Posterior cingulate gyrus (tissue), 11 donors: ENCODE measurements around the gene MET.
"Not testable (repeated sequence)": the region's sequence is repeated elsewhere in the genome, so short reads cannot be mapped to it uniquely, and the experiment has no call there.

Experiments
- DNase-seq, 10 donors: peaks; one replicate each; pipeline versions ENCODE4 v3.0.0 to v3.0.0-alpha.2; 2020 to 2021; ENCODE audit warnings: mixed read lengths in 3 of 10
- intact Hi-C: fragments of 100-400 bp; cut with DNase I; formaldehyde crosslinking; loops from one replicate; pipeline ENCODE4 v1.15.1; 2023

The MET gene

DNA sequence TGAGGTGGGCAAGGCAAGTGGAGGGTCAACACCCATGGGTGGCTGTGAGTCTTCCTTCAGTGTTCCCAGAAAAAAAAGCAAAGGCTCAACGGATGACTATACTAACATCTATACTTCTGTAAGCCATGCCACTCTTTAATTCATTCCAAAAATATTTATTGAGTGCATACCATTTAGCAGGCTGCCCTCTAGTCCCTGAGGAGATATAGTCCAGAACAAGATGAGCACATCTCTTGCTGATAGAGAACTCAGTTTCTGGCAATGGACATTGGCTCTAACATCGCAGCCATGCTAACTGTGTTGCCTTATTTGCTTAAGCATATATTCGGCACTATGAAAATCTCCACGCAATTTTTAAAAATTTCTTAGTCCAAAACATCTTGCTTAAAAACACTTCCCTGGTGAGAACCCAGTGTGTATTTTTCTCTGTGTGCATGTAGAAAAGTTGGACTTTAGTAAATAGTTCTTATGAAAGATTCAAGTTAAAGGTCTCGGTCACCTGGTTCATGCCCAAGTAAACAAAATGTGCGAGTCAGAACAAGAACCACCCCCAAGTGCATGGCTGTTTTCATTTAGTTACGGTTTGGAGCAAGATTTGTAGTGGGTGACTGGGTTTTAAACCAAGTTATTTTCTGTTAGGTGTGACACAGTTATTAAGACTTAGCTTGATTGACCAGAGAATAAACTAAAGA, 69.8 kb downstream of the MET start:
- intact Hi-C loops = no loop called here
- no peak for DNase-seq

DNA sequence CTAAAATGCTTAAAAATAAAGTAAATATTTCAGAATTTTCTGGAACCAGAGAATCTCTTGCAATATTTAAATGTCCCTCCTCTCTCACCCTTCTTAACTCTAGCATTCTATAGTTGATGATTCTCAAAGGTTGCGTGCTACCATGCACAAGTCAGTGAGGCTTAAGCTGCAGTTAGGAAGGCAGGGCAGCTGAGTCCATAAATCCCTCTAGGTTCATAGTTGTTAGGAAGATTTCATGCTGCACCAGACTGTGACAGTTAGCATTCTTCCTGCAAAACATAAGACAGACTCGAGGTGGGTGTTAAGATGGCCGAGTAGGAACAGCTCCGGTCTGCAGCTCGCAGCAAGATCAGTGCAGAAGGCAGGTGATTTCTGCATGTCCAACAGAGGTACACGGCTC, 70.6 kb downstream of the MET start:
- DNase-seq = no peak
- intact Hi-C loops = no loop called here

DNA sequence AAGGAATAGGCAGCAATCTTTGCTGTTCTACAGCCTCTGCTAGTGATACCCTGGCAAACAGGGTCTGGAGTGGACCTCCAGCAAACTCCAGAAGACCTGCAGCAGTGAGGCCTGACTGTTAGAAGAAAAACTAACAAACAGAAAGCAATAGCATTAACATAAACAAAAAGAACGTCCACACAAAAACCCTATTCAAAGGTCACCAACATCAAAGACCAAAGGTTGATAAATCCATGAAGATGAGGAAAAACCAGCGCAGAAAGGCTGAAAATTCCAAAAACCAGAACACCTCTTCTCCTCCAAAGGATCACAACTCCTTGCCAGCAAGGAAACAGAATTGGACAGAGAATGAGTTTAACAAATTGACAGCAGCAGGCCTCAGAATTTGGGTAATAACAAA, 71.8 kb downstream of the MET start:
- DNase-seq, intact Hi-C loops: not testable (repeated sequence)

DNA sequence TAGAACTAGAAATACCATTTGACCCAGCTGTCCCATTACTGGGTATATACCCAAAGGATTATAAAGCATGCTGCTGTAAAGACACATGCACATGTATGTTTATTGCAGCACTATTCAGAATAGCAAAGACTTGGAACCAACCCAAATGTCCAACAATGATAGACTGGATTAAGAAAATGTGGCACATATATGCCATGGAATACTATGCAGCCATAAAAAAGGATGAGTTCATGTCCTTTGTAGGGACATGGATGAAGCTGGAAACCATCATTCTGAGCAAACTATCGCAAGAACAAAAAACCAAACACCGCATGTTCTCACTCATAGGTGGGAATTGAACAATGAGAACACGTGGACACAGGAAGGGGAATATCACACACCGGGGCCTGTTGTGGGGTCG, 74.4 kb downstream of the MET start:
- DNase-seq, intact Hi-C loops: not testable (repeated sequence)

DNA sequence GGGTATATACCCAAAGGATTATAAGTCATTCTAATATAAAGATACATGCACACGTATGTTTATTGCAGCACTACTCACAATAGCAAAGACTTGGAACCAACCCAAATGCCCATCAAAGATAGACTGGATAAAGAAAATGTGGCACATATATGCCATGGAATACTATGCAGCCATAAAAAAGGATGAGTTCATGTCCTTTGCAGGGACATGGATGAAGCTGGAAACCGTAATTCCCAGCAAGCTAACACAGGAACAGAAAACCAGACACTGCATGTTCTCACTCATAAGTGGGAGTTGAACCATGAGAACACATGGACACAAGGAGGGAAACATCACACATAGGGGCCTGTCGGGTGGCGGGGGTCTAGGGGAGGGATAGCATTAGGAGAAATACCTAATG, 79.1 kb downstream of the MET start:
- DNase-seq, intact Hi-C loops: not testable (repeated sequence)

DNA sequence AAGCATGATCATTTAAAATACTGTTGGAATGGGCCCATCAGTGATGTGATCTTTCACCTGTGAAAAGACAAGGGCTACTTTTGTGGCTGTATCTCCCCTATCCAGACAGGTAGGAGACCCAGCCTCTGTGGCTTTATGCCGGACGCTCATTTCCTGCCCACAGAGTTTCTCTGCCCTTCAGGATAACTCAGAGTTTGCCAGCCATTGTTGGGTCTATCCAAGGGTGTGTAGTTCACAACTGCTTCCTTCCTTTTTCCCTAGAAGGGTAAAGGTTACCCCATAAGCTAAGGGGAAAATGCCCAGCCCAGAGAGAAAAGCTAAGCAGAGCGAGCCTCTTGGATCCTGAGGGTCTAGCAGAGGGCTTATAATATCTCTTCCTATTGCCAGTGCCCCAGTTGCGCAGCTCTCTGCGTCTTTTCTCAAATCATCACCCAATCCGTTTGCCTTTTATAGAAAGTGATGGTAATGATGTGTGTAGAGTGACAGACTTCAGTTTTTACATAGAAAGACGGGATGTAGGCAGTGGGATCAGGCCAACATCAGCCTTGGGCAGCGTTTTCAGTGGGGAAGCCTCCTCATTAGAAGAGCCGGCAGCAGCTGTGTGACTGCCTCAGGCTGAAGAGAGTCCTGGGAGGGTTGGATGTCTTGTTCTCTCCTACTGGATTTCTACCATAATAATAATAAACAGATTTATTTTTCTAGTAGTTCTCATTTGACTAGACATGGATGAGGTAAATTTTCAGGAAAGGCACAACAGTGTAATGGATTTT, 80.5 kb downstream of the MET start:
- intact Hi-C loops = no loop called here
- peak in 1 of 10 donors; percentile 80 for DNase-seq

DNA sequence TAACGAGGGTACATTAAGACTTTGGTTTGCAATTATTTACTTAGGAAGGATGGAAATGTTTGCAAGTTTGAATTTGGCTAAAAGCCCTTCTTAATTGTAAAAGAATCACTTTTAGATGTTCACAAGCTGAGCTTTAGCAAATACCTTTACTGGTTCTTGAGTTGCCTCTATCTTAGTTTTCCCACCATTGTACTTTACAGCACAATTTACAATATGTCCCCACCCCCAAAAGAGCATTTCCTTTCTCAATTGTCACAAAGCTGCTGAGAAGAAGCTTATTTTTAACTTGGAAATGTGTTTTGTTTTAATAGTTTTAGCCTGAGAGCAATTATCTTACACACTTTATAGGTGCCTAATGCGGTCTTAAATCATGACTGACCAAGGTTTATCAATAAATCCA, 81.1 kb downstream of the MET start:
- intact Hi-C loops = no loop called here
- no peak for DNase-seq

DNA sequence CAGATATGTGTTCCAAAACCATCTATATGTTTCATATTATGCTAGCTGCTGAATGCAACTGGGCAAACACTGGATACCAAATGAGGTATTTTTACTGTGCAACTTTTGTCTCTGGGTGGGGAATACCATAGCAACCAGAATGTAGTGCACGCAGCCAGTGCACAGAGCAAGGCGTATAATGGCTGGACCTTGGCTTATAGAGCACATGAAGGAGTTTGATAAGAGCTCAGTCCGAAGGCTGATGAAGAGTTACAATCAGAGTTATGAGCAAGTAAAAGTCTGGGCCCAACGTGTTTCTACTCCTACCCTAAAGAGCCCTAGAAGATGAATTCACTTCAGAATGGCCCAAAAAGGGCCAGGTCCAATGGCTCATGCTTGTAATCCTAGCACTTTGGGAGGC, 82.2 kb downstream of the MET start:
- DNase-seq = no peak
- intact Hi-C loops = no loop called here

DNA sequence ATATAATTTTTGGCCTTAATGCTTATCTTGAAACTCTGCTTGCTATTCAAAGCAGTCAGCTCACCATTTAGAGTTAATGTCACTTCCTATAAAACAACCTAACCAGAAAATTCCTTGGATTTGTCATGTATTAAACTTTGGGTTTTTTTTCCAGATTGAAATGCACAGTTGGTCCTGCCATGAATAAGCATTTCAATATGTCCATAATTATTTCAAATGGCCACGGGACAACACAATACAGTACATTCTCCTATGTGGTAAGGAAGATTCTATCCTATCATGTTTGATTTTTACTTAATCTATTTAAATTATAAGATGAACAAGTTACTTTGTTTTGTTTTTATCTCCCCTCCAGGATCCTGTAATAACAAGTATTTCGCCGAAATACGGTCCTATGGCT, 85.3 kb downstream of the MET start:
- no peak for DNase-seq
- intact Hi-C loops = no loop called here

DNA sequence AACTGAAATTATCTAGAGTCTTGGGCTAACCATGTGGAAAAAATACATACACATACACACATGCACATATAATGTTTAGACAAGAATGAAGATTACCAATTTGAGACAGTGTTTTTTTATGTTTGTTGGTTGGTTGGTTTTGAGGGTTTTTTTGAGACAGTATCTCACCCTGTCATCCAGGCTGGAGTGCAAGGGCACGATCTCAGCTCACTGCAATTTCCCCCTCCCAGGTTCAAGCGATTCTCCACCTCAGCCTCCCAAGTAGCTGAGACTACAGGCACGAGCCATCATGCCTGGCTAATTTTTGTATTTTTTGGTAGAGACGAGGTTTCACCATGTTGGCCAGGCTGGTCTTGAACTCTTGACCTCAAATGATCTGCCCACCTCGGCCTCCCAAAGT, 87.6 kb downstream of the MET start:
- DNase-seq, intact Hi-C loops: not testable (repeated sequence)

DNA sequence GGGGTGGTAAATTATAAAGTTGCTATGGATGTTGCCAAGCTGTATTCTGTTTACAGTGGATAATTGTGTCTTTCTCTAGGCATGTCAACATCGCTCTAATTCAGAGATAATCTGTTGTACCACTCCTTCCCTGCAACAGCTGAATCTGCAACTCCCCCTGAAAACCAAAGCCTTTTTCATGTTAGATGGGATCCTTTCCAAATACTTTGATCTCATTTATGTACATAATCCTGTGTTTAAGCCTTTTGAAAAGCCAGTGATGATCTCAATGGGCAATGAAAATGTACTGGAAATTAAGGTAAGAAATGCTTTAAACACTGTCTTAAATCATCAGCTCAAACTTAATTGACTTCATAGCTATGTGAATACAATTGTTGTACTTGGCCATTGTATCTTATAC, 91.0 kb downstream of the MET start:
- intact Hi-C loops = no loop called here
- DNase-seq = no peak

DNA sequence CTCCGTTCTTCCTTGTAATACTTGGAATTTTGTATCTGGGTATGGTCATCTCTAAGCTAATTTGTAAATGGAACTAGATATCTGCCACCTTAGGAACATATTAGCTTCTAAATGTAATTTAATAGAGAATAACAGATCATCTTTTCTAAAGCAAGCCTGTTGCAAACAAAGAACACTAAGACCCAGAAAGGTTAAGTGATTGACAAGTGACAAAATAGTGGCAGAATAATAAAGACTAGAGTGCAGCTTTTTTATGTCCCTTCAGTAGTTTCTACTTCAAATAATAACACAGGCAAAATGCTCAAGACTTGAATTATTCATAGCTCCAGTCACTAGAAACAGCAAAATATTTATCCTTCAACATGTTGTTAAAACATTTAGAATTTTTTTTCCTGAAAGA, 91.7 kb downstream of the MET start:
- DNase-seq = no peak
- intact Hi-C loops = no loop called here

DNA sequence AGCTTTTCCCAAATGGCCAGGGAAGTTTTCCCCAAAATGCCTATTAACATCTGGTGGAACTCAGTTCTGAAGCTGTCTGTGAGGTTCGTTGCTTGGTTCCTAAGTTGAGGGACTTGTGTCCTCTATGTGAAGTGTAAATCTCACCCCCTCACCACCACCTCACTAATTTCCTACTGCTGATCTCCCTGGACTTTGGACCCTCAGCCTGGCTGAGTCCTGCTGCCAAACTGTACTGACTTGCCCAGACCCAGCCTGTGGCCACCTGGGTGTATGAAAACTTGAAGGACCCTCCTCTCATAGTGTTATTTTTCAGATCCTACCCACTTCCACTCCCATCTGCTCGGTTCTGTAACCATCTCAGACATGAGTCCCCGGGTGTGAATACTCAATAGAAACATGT, 94.9 kb downstream of the MET start:
- intact Hi-C loops = no loop called here
- DNase-seq = no peak

DNA sequence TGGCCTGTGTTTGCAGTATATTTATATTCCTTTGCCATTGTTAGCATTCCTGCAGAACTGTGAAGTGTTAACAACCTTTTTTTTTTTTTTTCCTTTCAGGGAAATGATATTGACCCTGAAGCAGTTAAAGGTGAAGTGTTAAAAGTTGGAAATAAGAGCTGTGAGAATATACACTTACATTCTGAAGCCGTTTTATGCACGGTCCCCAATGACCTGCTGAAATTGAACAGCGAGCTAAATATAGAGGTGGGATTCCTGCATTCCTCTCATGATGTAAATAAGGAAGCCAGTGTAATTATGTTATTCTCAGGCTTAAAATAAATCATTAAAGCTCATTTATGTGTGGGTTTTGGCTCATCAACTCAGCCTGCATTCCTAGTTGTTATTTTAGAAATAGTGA, 97.5 kb downstream of the MET start:
- intact Hi-C loops = no loop called here
- no peak for DNase-seq

DNA sequence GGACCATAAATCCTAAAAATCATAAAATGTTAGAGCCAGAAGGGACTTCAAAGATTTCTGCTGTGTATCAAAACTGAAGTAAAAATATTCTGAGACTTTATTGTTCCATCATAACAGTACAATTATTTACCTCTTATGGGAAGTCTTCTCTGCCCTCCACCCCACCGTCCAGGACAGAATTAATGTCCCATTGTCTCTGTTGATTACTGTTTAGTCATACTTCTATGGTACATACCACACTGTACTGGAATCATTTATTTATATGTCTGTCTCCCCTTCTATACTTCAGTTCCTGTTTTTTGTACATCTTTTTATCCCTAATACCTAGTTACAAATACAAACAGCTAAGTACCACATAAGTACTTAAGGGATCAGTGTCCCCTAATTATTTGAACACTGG, 98.9 kb downstream of the MET start:
- intact Hi-C loops = no loop called here
- DNase-seq = no peak

DNA sequence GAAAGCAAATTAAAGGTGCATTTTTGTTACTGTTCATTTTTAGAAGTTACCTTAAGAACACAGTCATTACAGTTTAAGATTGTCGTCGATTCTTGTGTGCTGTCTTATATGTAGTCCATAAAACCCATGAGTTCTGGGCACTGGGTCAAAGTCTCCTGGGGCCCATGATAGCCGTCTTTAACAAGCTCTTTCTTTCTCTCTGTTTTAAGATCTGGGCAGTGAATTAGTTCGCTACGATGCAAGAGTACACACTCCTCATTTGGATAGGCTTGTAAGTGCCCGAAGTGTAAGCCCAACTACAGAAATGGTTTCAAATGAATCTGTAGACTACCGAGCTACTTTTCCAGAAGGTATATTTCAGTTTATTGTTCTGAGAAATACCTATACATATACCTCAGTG, 99.6 kb downstream of the MET start:
- intact Hi-C loops = no loop called here
- DNase-seq = no peak

DNA sequence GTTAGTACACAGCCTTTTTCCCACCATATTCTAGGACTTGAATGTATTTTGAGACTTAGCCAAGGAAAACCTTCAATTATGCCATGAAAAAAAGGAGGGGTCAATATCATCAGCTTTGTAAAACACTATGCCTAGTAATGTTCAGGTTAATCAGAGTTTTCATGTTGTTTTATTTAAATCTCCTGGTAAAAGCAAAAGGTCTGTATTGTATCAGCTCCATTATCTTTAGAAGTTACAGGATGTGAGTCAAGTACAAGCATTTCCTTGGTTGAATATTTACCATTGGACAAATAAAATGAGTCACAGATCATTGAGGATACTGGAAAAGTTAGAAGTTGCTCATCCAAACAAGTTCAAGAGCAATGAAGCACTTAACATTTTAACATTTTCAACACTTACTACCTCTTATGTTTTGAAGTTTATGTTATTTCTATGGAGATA, 100.4 kb downstream of the MET start:
- DNase-seq = no peak
- intact Hi-C loops = no loop called here

DNA sequence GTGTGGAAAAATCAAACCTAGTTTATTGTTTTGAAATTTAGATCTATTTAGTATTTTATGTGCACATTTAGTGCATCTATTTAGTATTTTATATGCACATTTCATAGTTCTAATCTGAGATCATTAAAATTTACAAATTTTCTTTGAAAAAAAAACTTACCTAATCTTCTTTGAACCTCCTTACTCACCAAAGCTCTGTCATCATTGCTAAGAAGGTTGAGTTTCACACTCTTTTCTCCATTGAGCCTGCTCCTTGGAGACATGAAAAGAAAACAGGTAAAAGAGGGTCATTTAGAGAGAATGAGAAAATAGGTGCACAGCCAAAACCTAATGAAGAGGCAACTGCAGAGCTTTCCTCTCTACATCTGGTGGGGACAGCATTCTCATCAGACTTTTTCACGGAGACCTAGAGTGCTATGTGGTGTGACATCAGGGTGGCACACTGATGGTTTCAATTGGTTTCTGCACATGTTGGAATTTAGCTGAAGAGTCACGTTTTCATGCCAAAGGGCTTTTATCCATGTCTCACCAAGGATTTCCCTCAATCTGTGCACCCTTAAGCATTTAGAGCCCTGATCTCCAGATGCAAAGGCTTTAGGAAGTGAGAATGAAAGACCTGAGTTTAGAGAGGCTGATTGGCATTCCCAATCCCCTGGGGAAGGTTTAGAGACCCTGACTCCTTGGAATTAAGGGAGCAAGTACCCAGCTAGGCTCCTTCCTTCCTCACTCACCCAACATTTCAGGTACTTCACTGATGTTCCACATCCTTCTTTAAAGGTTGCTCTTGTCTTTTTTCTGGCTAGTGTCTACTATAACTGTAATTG, 101.1 kb downstream of the MET start:
- DNase-seq = no peak
- intact Hi-C loops = no loop called here

DNA sequence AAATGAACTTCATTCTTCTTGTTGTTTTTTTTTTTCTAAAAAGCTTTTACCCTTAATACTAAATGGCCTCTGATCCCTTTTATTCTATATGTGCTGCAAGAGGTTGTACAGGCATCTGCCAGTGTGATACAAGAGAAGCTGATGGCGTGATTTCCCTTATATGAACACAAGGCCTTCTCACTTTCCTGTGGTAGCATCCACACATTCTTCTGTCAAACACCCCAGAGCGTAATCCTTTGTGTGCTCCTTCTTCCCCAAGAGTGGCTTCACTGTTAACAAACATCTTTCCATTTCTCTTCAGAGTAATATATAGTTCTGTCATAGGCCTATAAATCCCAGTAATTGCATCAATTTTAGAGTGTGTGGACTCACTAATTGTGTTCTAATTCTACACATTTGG, 104.0 kb downstream of the MET start:
- no peak for DNase-seq
- intact Hi-C loops = no loop called here

DNA sequence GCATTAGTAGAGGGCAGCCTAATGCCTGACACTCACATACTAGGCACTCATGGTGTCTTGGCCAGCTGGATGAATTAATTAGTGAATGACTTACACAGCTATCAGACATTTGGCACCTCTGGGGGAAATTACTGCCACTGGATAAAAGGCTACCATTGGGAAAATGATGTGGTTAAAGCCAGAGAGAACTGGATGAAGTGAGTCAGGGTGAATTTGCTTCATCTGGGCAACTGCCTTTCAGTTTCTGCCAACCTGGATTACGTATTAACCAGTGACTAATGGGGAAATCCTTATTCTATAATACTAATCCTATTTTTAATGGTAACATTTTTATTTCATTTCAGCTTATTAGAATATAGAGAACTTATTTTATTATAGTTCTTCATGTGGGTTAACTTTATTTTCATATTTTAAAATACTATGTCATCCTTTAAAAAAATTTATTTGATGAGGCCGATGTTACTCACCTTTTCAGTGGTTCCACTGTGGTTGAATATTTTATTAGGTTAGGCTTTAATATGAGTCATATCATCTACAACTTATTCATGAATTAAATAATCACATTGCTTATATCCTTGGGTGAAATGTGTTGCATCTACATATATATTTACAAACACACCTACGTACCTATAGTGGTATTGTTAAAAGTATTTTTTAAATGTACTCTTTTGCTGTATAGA, 104.8 kb downstream of the MET start:
- intact Hi-C loops = no loop called here
- no peak for DNase-seq
